ENCODE measurements around the gene ATP10A.
A peak's percentile ranks its signal among the peaks of the same experiment; 100 is the strongest.

Gene ATP10A

GRCh38 chr15:25894371-25894902 lies 31.3 kb upstream of the ATP10A start:
- DNase-seq (ENCODE audit: low spot score), result no peak
- no peak overlapping the region for H3K27ac ChIP-seq
- ChIA-PET CTCF (no interaction called here), POLR2A (ENCODE audit: low non-redundant PET) (no interaction called here)
- TF ChIP-seq, protein P1, sequence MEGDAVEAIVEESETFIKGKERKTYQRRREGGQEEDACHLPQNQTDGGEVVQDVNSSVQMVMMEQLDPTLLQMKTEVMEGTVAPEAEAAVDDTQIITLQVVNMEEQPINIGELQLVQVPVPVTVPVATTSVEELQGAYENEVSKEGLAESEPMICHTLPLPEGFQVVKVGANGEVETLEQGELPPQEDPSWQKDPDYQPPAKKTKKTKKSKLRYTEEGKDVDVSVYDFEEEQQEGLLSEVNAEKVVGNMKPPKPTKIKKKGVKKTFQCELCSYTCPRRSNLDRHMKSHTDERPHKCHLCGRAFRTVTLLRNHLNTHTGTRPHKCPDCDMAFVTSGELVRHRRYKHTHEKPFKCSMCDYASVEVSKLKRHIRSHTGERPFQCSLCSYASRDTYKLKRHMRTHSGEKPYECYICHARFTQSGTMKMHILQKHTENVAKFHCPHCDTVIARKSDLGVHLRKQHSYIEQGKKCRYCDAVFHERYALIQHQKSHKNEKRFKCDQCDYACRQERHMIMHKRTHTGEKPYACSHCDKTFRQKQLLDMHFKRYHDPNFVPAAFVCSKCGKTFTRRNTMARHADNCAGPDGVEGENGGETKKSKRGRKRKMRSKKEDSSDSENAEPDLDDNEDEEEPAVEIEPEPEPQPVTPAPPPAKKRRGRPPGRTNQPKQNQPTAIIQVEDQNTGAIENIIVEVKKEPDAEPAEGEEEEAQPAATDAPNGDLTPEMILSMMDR (conservative IDR thresholded peaks at IDR 0.05; ENCODE audit: low read depth), result no peak

DNA sequence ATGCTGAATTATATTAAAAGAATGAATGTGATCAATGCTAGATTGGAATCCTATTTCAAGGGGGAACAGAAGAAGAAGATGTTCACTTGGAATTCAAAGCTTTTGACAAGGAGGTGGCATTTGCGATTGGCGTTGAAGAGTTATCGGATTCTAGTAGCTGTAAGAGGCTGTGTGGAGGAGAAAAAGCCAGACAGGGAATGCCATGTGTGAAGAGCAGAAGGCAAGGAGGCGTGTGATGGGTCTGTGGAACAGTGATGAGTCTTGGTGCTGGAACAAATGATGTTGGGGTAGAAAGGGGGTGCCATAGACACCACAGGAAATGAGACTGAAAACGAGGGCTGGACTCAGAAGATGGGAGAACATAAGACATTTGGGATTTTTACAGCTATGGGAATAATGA lies 30.5 kb upstream of the ATP10A start:
- CTCF ChIA-PET, result no interaction called here

DNA sequence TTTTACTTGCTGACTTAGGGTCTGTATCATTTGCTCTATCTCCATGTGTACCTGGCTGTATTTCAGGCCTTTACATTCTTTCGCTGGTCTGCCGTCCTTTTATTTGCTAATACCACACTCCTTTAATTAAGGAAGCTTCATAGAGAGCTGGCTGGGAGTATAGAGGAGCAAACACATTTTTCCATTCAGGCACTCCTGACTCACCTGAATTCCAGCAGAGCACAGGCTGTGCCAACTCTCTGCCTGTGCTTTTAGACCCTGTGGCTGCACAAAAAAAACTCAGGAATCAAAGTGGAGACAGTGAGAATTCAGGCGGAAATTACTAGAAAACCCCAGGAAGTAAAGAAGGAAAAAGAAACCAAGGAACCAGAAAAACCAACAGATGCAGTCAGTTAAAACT lies 29.0 kb upstream of the ATP10A start:
- CTCF ChIA-PET, result no interaction called here
- DNase-seq (ENCODE audit: low spot score), result no peak
- H3K27ac ChIP-seq, result peak overlapping the region; percentile 61
- POLR2A ChIA-PET (ENCODE audit: low non-redundant PET), result no interaction called here
- TF ChIP-seq, protein P1 (conservative IDR thresholded peaks at IDR 0.05; ENCODE audit: low read depth), result no peak

More for the DNA sequence above, 30.5 kb upstream of the ATP10A start:
- H3K27ac ChIP-seq, result no peak overlapping the region
- DNase-seq (ENCODE audit: low spot score), result no peak
- POLR2A ChIA-PET (ENCODE audit: low non-redundant PET), result no interaction called here
- TF ChIP-seq, protein P1 (conservative IDR thresholded peaks at IDR 0.05; ENCODE audit: low read depth), result no peak

DNA sequence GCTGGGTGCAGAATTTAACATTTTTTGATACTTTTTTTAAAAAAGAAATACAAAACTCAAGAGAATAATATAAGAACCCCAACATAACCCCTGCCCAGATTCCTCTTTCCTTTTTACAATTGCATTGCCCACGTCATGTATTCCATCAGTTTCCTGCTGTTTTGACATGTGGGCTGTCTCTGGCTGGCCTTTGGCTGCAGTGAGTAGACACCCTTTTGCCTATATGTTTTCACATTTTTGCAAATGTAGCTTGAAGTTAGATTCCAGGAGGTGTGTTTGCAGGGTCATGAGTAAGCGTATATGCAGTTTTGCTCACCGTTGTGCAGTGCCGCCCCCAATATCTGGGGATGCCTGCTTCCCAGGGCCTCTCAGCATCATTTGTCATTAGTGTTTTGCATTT lies 28.0 kb upstream of the ATP10A start:
- no peak overlapping the region for H3K27ac ChIP-seq
- CTCF ChIA-PET, result no interaction called here
- no peak for DNase-seq (ENCODE audit: low spot score)
- TF ChIP-seq, protein P1 (conservative IDR thresholded peaks at IDR 0.05; ENCODE audit: low read depth), result no peak
- POLR2A ChIA-PET (ENCODE audit: low non-redundant PET), result no interaction called here

DNA sequence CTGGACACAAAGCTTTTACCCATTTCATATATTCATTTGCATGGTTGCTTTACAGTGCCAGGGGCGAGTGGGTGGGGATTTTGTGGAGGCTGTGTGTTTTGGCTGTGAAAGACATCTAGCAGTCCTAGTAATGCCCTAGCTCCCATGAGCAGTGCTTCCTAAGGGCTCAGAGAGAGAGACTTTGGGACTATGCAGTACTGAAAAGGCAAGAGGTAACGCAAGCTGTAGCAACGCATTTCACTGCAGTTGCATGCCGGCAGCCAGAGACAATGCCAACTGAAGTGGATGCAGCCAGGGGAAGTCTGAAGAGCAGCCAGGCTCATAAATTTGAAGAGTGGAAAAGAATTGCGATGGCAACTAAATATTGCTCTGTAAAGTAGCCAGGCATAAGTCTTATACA lies 27.4 kb upstream of the ATP10A start:
- no peak overlapping the region for H3K27ac ChIP-seq
- DNase-seq (ENCODE audit: low spot score), result no peak
- TF ChIP-seq, protein P1 (conservative IDR thresholded peaks at IDR 0.05; ENCODE audit: low read depth), result no peak
- ChIA-PET POLR2A (ENCODE audit: low non-redundant PET) (no interaction called here), CTCF (no interaction called here)

GRCh38 chr15:25887870-25888269 lies 24.7 kb upstream of the ATP10A start:
- no peak for DNase-seq (ENCODE audit: low spot score)
- no peak overlapping the region for H3K27ac ChIP-seq
- ChIA-PET CTCF (no interaction called here), POLR2A (ENCODE audit: low non-redundant PET) (no interaction called here)
- TF ChIP-seq, protein P1 (conservative IDR thresholded peaks at IDR 0.05; ENCODE audit: low read depth), result no peak
